Measurements from ENCODE around the gene GLIS1. TPM values are rescaled to one million over a fixed set of nuclear protein-coding genes. Genes with fewer than 3 reads are reported as not detected.

The GLIS1 gene
- total RNA-seq, 1 donor from 2014 or later: 0.16 TPM

DNA sequence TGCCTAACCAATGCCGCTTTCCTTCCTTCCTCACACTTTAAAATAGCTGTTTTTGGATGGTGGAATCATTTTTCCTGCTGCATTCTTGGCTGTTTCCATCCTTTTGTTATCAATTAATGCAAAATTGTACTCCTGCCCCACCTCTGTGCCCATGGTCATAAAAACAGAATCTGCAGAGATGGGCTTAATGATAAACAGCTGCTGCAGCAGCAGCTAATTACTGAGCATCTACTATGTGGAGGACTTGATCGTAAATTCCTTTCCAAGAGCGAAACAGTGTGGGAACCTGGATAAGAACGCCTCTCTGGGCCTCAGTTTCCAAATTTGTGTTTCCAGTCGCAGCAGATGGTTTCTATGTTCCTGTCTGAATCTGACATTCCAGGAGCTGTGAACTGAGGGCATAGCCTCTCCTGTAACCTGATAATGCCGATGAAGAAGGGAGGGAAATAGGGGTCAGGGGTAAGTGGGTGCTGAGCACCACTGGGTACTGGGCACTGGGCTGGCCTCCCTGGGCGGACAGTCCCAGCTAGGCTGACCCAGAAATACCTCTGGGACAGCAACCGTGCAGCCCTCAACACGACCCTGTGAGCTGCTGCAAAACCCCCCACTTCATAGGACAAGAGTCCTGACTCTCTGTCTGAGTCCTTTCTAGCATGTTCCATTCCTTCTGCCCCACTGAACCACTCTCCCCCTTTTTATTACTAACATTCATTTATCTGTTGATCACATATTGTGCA, 158.1 kb downstream of the GLIS1 start:
- Histone ChIP-seq H3K4me1 (no peaks in the 10 kb centered on the region), H3K27me3 (ENCODE audit: low read depth) (peaks cover 54% of the 10 kb centered on the region), H3K27ac (replicated peaks) (no peak overlapping the region), H3K4me3 (no peak overlapping the region), H3K36me3 (no peaks in the 10 kb centered on the region), H3K9me3 (replicated peaks) (no peaks in the 10 kb centered on the region)
- DNase-seq: no peak
- TF ChIP-seq CTCF (IDR thresholded peaks at IDR 0.05; ENCODE audit: borderline replicate concordance): no peak
- intact Hi-C loops (cut with micrococcal nuclease): no loop called here

DNA sequence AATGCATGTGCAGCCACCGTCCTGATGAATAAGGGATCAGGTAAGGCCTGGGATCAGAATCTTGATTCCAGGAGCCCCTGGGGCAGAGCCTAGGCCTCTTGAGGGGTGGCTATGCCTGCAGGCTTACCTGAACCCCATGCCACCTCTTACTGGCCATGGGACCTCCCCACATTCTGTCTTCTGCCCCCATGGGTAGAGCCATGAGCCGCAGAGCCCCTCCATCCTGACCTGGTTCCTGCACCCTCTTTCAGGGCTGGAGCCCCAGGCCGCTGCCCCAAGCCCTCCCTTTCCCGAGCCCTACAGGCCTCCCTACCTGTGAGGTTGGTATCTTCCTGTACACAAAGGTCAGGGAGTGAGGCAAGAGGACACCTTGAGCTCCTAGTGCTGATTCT, 159.0 kb downstream of the GLIS1 start:
- Histone ChIP-seq H3K9me3 (replicated peaks) (no peaks in the 10 kb centered on the region), H3K27me3 (ENCODE audit: low read depth) (peaks cover 51% of the 10 kb centered on the region), H3K36me3 (no peaks in the 10 kb centered on the region), H3K4me3 (no peak overlapping the region), H3K27ac (replicated peaks) (no peak overlapping the region), H3K4me1 (no peaks in the 10 kb centered on the region)
- no peak for TF ChIP-seq CTCF (IDR thresholded peaks at IDR 0.05; ENCODE audit: borderline replicate concordance)
- no peak for DNase-seq
- intact Hi-C loops (cut with micrococcal nuclease): no loop called here

- H3K4me1 ChIP-seq: no peaks in the 10 kb centered on the region
- intact Hi-C loops (cut with micrococcal nuclease): no loop called here
- DNase-seq: no peak
- H3K27me3 ChIP-seq (ENCODE audit: low read depth): peaks cover 55% of the 10 kb centered on the region
- H3K36me3 ChIP-seq: no peaks in the 10 kb centered on the region
- no peak overlapping the region for H3K27ac ChIP-seq (replicated peaks)
- no peak for TF ChIP-seq CTCF (IDR thresholded peaks at IDR 0.05; ENCODE audit: borderline replicate concordance)
- H3K4me3 ChIP-seq: no peak overlapping the region
- H3K9me3 ChIP-seq (replicated peaks): no peaks in the 10 kb centered on the region
Measured at GRCh38 chr1:53579221-53580008, 159.5 kb downstream of the GLIS1 start.

- no peak for TF ChIP-seq CTCF (IDR thresholded peaks at IDR 0.05; ENCODE audit: borderline replicate concordance)
- H3K27me3 ChIP-seq (ENCODE audit: low read depth): peaks cover 47% of the 10 kb centered on the region
- H3K4me3 ChIP-seq: no peak overlapping the region
- H3K9me3 ChIP-seq (replicated peaks): no peaks in the 10 kb centered on the region
- H3K36me3 ChIP-seq: no peaks in the 10 kb centered on the region
- intact Hi-C loops (cut with micrococcal nuclease): no loop called here
- no peak for DNase-seq
- H3K27ac ChIP-seq (replicated peaks): no peak overlapping the region
- no peaks in the 10 kb centered on the region for H3K4me1 ChIP-seq
Measured at GRCh38 chr1:53578358-53578757, 160.6 kb downstream of the GLIS1 start.

- intact Hi-C loops (cut with micrococcal nuclease): no loop called here
- DNase-seq: no peak
- no peaks in the 10 kb centered on the region for H3K9me3 ChIP-seq (replicated peaks)
Measured at GRCh38 chr1:53577761-53578100, 161.2 kb downstream of the GLIS1 start.

More at GRCh38 chr1:53577761-53578100, 161.2 kb downstream of the GLIS1 start:
- Histone ChIP-seq H3K4me1 (no peaks in the 10 kb centered on the region), H3K27me3 (ENCODE audit: low read depth) (peaks cover 44% of the 10 kb centered on the region), H3K36me3 (no peaks in the 10 kb centered on the region), H3K4me3 (no peak overlapping the region), H3K27ac (replicated peaks) (no peak overlapping the region)
- TF ChIP-seq CTCF (IDR thresholded peaks at IDR 0.05; ENCODE audit: borderline replicate concordance): no peak
